Breast epithelium (tissue), 4 donors: ENCODE results near the gene OXCT2. TPM values are rescaled to one million over a fixed set of nuclear protein-coding genes. Genes with fewer than 3 reads are reported as not detected.
"Not testable (repeated sequence)": the region's sequence is repeated elsewhere in the genome, so short reads cannot be mapped to it uniquely, and the experiment has no call there.

Source experiments
- DNase-seq, 2 donors: peaks; one replicate each; pipeline ENCODE4 v3.0.0-alpha.2; 2019; ENCODE audit warnings: low spot score in 2 of 2
- H3K27ac ChIP-seq, 2 donors: fragments of 200-600 bp; sonication (generic) in 1 of 2; one replicate each; pipeline ENCODE4 v1.5.1; 2016 to 2019; ENCODE audit warnings: mild to moderate bottlenecking in 1 of 2
- H3K27me3 ChIP-seq, 2 donors: fragments of 200-600 bp; sonication (generic) in 1 of 2; one replicate each; pipeline versions ENCODE4 v1.5.1 to v1.6.0; 2017 to 2019; ENCODE audit warnings: control low read depth in 1 of 2, mild to moderate bottlenecking in 1 of 2
- H3K36me3 ChIP-seq: fragments of 200-600 bp; one replicate; pipeline ENCODE4 v1.5.1; 2019
- H3K4me1 ChIP-seq, 2 donors: fragments of 200-600 bp; sonication (generic); one replicate each; pipeline ENCODE4 v1.5.1; 2016 to 2019; ENCODE audit warnings: control low read depth in 1 of 2
- H3K4me3 ChIP-seq, 3 donors: fragments of 200-600 bp; sonication (generic); 1 replicate in 2 of 3; 2 replicates in 1 of 3; pipeline ENCODE4 v1.5.1; 2016 to 2019; ENCODE audit warnings: mild to moderate bottlenecking in 3 of 3, moderate library complexity in 2 of 3
- H3K9me3 ChIP-seq, 2 donors: fragments of 200-600 bp; sonication (generic) in 1 of 2; one replicate each; pipeline ENCODE4 v1.5.1; 2016 to 2019; ENCODE audit warnings: control low read depth in 1 of 2
- POLR2A ChIP-seq: fragments of 450-650 bp; IDR thresholded peaks from one replicate; pipeline ENCODE4 v1.6.1; 2016; ENCODE audit warnings: antibody characterized with exemption, mild to moderate bottlenecking, moderate library complexity
- POLR2AphosphoS5 ChIP-seq, 3 donors: sonication (generic); formaldehyde crosslinking; IDR thresholded peaks; one replicate each; pipeline ENCODE4 v1.6.1; 2017; ENCODE audit warnings: antibody characterized with exemption in 3 of 3
- intact Hi-C: fragments of 100-400 bp; cut with DNase I; formaldehyde crosslinking; loops from one replicate; pipeline ENCODE4 v1.15.1; 2023; ENCODE audit warnings: low total_unique reads
- total RNA-seq, 3 donors: library from RNA; depleted of rRNA; stranded (reverse); fragments of >200 nt; gene quantifications; one replicate each; pipeline ENCODE4 v1.1.0, GENCODE V29; 2016
- TF ChIP-seq, protein P1 (sequence below), 3 donors: fragments of 450-650 bp; IDR thresholded peaks; one replicate each; pipeline ENCODE4 v1.5.1; 2016 to 2017; ENCODE audit warnings: antibody characterized with exemption in 3 of 3, mild to moderate bottlenecking in 3 of 3, moderate library complexity in 3 of 3

The OXCT2 gene
- total RNA-seq, 3 donors from 2014 or later: 0.32 to 0.66 TPM; not detected in 1

DNA sequence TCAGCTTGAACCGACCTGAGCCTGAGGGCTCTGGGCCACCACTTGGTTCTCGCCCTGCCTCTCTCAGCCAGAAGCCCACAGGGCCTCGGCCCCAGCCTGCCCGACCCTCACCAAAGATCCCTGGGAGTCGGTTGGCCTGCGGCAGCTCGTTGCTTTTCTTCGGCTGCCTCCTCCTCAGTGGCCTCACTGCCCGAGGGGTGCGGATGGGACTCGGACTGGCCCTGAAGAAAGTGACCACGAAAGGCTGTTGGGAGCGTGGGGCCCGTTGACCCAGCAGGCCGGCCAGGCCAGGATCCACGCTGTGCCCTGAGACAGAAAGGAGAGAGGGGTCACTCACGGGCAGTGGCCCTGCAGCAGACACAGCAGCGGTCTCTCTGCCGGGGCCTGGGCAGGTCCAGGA, 6.6 kb downstream of the OXCT2 start:
- intact Hi-C loops, H3K36me3 ChIP-seq, H3K27ac ChIP-seq, H3K4me1 ChIP-seq, H3K4me3 ChIP-seq, H3K9me3 ChIP-seq, DNase-seq, H3K27me3 ChIP-seq: not testable (repeated sequence)

DNA sequence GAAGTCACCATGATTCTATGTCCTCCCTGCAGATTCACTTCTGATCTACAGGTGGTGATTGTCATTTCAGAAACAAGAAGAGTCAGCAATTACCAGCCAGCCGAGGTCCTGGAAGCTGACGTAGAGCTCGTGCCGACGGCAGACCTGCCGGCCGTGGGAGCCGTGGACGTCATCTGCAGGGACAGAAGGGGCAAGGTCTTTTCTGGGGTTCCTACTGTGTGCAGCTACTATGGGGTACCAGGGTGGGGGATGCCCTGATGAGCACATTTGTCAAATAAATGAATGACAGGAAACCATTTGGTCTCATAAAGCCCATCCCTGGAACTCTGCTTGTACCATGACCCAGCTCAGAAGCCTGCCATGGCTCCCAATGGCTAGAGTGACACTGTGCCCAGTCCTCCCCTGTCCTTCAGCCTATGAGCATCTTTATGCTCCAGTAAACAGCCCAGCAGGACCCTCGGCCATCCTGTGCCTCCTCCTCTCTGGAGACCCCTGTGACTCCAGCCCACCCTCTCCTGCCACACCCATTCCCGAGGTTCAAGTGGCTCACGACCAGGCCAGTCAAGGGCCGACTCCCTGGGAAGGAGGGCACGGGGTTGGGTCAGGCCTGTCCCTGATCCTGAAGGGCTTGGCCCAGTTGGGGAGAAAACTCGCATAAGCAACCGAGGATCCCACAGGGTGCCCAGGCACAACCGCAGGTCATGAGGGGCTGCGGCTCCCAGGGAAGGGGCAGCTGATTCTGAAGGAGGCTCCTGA, 7.4 kb downstream of the OXCT2 start:
- H3K27me3 ChIP-seq, H3K4me1 ChIP-seq, H3K9me3 ChIP-seq, H3K36me3 ChIP-seq, H3K4me3 ChIP-seq, intact Hi-C loops, DNase-seq, H3K27ac ChIP-seq: not testable (repeated sequence)

- H3K36me3 ChIP-seq: no peaks in the 10 kb centered on the region
- no peak for DNase-seq
- H3K4me3 ChIP-seq: no peak overlapping the region
- H3K27me3 ChIP-seq: no peaks in the 10 kb centered on the region
- no peaks in the 10 kb centered on the region for H3K9me3 ChIP-seq
- TF ChIP-seq POLR2A (no peak), POLR2AphosphoS5 (IDR thresholded peaks at IDR 0.05) (no peak)
- TF ChIP-seq, protein P1, sequence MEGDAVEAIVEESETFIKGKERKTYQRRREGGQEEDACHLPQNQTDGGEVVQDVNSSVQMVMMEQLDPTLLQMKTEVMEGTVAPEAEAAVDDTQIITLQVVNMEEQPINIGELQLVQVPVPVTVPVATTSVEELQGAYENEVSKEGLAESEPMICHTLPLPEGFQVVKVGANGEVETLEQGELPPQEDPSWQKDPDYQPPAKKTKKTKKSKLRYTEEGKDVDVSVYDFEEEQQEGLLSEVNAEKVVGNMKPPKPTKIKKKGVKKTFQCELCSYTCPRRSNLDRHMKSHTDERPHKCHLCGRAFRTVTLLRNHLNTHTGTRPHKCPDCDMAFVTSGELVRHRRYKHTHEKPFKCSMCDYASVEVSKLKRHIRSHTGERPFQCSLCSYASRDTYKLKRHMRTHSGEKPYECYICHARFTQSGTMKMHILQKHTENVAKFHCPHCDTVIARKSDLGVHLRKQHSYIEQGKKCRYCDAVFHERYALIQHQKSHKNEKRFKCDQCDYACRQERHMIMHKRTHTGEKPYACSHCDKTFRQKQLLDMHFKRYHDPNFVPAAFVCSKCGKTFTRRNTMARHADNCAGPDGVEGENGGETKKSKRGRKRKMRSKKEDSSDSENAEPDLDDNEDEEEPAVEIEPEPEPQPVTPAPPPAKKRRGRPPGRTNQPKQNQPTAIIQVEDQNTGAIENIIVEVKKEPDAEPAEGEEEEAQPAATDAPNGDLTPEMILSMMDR (IDR thresholded peaks at IDR 0.05): no peak
- no peak overlapping the region for H3K27ac ChIP-seq
- no peaks in the 10 kb centered on the region for H3K4me1 ChIP-seq
- intact Hi-C loops: no loop called here
Observed at GRCh38 chr1:39762550-39763540, 8.3 kb downstream of the OXCT2 start.

DNA sequence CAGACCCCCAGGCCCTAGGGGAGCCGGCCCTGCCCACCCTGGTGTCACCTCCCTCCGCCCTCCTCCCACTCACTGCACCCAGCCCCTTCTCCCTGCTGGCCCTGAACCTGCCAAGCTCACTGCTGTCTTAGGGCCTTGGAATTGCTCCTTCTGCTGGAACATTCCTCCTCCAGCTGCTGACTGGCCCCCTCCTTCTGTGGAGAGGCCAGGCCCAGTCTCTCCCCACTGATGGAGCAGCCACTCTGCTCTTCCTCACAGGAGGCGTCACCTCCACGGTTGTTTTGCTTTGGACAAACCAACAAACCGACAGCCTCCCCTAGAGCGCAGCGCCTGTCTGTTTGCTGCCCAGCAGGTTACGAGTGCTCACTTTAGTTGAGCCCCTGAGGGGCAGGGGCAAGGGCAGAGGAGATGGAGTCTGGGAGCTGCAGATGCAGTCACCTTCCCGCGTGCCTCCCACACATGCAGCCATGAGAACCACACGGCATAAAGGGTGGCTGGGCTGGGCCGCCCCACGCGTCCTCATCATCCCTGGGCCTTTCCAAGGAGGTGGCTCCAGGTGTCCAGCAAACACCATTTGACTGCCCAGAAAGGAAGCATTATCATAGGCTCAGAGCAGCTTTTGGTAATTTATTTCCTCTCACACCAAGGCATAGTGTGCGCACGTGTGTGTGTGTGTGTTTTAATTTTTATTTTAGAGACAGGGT, 9.4 kb downstream of the OXCT2 start:
- H3K27ac ChIP-seq: no peak overlapping the region
- DNase-seq: no peak
- H3K4me3 ChIP-seq: no peak overlapping the region
- H3K9me3 ChIP-seq: no peaks in the 10 kb centered on the region
- TF ChIP-seq POLR2A (no peak), POLR2AphosphoS5 (IDR thresholded peaks at IDR 0.05) (no peak)
- TF ChIP-seq, protein P1 (IDR thresholded peaks at IDR 0.05): no peak
- intact Hi-C loops: no loop called here
- no peaks in the 10 kb centered on the region for H3K4me1 ChIP-seq
- no peaks in the 10 kb centered on the region for H3K36me3 ChIP-seq
- no peaks in the 10 kb centered on the region for H3K27me3 ChIP-seq

DNA sequence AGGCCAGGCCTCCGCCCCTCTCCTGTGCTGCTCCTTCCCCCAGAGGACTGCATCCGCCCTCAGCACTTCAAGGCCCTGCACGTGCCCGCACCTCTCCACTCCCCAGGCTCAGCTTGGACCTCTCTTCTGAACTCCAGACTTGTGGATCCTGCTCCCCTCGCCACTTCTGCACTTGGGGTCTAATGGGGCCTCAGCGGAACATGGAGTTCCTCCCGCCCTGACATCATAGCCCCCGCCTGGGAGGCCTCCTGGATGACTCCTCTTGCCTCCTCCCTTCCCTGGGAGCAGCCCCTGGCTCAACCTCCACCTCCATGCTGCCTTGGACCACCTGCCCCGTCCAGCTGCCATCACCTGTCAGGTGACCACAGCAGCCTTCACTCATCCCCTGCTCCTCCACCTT, 10.1 kb downstream of the OXCT2 start:
- Histone ChIP-seq H3K4me1 (no peaks in the 10 kb centered on the region), H3K4me3 (no peak overlapping the region), H3K27me3 (no peaks in the 10 kb centered on the region), H3K27ac (no peak overlapping the region), H3K9me3 (no peaks in the 10 kb centered on the region), H3K36me3 (peaks cover 1% of the 10 kb centered on the region)
- no peak for DNase-seq
- intact Hi-C loops: no loop called here
- TF ChIP-seq POLR2AphosphoS5 (IDR thresholded peaks at IDR 0.05): no peak
- no peak for TF ChIP-seq POLR2A
- TF ChIP-seq, protein P1 (IDR thresholded peaks at IDR 0.05): no peak
